Activated naive CD8-positive, alpha-beta T cell treated with anti-CD3 and anti-CD28 coated beads, Interleukin-2, amount 10 ng/mL, durations not matched to agents 7 days and 5 days (primary cell): ENCODE results near the gene PHLPP1. TPM values are rescaled to one million over a fixed set of nuclear protein-coding genes. Genes with fewer than 3 reads are reported as not detected.

Experiments used
- ATAC-seq: fragments of 150-1000 bp; cut with Tn5 transposase; one replicate; pipeline ENCODE4 v1.10.0; 2021; ENCODE audit warnings: low read depth, moderate library complexity
- POLR2A ChIA-PET: fragments of 350-600 bp; sonication (Branson Sonifier 250); formaldehyde crosslinking; loops from one replicate; lab custom pipeline; 2021; ENCODE audit warnings: antibody characterized with exemption; lab: Charles Lee
- DNase-seq: peaks from one replicate; pipeline ENCODE4 v3.0.0; 2021
- H3K27ac Mint-ChIP-seq: one replicate; pipeline ENCODE4 v1.8.0; 2022; ENCODE audit warnings: mild to moderate bottlenecking, mixed read lengths
- H3K27me3 Mint-ChIP-seq: one replicate; pipeline ENCODE4 v1.8.0; 2022; ENCODE audit warnings: mild to moderate bottlenecking, moderate library complexity, mixed read lengths
- H3K36me3 Mint-ChIP-seq: one replicate; pipeline ENCODE4 v1.8.0; 2021; ENCODE audit warnings: mild to moderate bottlenecking, mixed read lengths
- H3K4me1 Mint-ChIP-seq: one replicate; pipeline ENCODE4 v1.8.0; 2021; ENCODE audit warnings: mixed read lengths
- H3K4me3 Mint-ChIP-seq: one replicate; pipeline ENCODE4 v1.8.0; 2022; ENCODE audit warnings: mild to moderate bottlenecking, moderate library complexity, mixed read lengths
- H3K9me3 Mint-ChIP-seq: one replicate; pipeline ENCODE4 v1.8.0; 2021; ENCODE audit warnings: mixed read lengths
- total RNA-seq, 2 experiments: library from RNA; stranded (reverse); gene quantifications; one replicate each; pipeline ENCODE4 v1.2.3, GENCODE V29; 2021

The PHLPP1 gene
- total RNA-seq, 2 experiments from 2014 or later = 5.8 to 6.1 TPM

DNA sequence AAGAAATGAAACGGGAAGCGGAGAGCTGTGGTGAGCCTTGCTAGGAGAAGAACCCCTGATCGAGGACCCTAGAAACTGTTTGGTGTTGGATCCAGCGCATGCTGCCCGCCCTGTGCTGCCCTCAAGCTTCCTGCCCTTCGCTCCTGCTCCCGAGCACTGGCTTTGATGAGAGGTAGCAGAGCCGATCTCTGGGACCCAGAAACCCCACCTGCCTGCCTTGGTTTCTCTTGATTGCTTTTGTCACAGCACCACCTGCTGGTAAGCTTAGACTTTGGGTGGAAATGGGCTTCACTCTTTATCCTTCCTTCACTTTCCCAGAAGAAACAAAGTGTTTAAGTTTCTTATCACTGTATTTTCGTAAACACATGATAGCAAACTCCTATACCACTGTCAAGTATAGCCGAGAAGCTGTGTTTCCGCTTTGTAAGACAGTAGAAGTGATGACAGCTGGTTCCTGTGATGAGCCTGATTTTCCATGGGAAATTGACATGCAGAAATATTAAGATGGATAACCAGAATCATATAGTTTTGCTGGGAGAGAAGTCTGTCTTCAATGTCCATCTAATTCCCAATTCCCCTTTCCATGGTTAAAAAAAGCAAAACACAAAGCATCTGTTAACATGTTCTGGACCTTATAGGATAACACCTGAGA, 267.4 kb downstream of the PHLPP1 start:
- Mint-ChIP-seq H3K27ac (no peak overlapping the region), H3K4me3 (peak overlapping the region; percentile 45), H3K9me3 (no peaks in the 10 kb centered on the region), H3K36me3 (no peaks in the 10 kb centered on the region), H3K4me1 (no peaks in the 10 kb centered on the region), H3K27me3 (no peaks in the 10 kb centered on the region)
- DNase-seq (peak; percentile 43), ATAC-seq (peak; percentile 55)
- POLR2A ChIA-PET = interaction anchor here (1.1 kb wide), 1 partner anchor 268 kb away, joined by 3 read pairs; the partner anchor contains the start of gene PHLPP1

DNA sequence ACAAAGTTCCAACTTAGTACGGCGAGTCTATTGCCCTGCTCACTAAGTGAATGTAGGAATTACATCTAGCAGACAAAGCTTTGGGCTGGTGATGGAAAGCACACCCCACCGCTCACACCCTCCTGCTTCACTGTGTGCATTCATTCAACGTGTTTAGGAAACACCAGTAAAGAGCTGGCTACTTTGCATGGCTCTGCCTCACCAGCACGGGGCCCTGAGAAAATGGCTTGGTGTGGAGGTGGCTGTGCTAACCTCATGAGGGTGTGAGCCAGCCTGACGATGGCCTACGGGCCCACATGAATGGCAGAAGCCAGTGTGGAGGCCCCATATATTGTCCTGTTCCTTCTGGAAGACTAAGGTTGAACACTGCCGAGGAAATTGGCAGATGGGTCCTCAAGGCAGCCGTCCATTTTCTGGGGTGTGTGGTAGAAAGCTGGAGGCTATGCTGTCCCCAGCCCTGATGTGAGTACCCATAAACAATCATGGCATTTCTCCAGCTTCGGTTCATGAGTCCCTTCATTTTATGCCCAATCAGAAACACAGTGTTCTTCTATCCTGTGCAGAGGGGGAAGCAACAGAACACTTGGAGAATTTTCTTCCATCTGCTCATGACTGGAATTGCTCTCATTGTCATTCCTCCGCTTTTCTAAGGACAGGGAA, 269.4 kb downstream of the PHLPP1 start:
- H3K27ac Mint-ChIP-seq = no peak overlapping the region
- ATAC-seq (no peak), DNase-seq (no peak)
- peaks cover 5% of the 10 kb centered on the region for H3K27me3 Mint-ChIP-seq
- no peaks in the 10 kb centered on the region for H3K36me3 Mint-ChIP-seq
- H3K4me3 Mint-ChIP-seq = no peak overlapping the region
- no peaks in the 10 kb centered on the region for H3K9me3 Mint-ChIP-seq
- H3K4me1 Mint-ChIP-seq = peaks cover 3% of the 10 kb centered on the region
- POLR2A ChIA-PET = no interaction called here

DNA sequence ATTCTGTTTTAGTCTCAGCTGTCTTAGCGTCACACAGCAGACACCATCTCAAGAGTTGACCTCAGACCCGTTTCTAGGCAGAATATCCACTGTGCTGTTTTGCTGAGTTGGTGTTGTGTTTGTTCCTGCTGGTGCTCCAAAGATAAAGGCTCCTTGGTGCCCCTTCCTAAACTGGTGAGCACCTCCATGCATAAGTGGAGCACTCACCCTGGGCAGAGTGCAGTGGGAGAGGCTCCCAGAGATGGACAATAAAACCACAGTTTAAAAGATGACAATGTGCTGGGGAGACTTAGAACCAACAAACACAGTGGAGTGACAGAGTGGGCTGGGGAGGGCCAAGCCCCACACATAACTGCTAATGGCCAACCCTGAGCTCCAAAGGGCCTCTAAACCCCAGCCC, 271.1 kb downstream of the PHLPP1 start:
- peaks cover 3% of the 10 kb centered on the region for H3K4me1 Mint-ChIP-seq
- ATAC-seq = no peak
- H3K36me3 Mint-ChIP-seq = no peaks in the 10 kb centered on the region
- H3K4me3 Mint-ChIP-seq = no peak overlapping the region
- POLR2A ChIA-PET = no interaction called here
- DNase-seq = no peak
- H3K9me3 Mint-ChIP-seq = no peaks in the 10 kb centered on the region
- peaks cover 15% of the 10 kb centered on the region for H3K27me3 Mint-ChIP-seq
- H3K27ac Mint-ChIP-seq = no peak overlapping the region

DNA sequence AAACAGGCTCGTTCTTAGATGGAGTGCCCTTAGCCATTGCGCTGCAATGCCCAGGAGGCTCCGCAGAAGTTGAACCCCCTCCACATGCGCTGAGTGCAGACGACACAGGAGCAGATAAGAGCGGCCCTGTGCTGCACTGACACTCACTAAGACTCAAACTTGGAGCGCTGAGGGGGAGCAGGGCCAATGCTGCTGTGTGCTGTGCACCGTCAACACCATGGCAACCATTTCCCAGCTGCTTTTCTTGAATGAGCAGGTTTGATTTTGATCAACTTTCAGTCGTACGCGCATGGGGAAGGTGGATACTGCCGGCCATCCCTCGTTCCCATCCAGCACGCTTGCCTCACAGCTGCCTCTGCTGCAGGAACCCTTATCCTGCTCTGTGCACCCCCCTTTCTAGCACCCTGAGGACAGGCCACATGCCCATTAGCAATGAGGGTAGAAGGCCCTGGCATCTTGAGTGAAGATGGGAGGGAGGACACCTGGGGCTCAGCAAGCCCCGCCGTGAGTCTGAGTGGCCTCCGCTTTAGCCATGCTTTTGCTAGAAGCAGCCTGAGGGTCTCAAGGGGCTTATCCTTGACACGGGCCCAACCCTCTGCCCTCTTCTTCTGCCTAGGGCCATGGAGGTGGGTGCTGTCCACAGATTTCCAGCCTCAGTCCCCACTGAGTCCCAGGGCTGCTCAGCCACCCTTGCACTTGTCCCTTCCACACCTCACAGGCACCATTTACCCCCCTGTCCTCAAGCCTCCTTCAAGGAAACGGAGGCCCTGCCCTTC, 271.9 kb downstream of the PHLPP1 start:
- Mint-ChIP-seq H3K27me3 (peaks cover 15% of the 10 kb centered on the region), H3K36me3 (no peaks in the 10 kb centered on the region), H3K4me3 (no peak overlapping the region), H3K9me3 (no peaks in the 10 kb centered on the region), H3K27ac (no peak overlapping the region), H3K4me1 (peaks cover 3% of the 10 kb centered on the region)
- DNase-seq = no peak
- ATAC-seq = no peak
- POLR2A ChIA-PET = no interaction called here

DNA sequence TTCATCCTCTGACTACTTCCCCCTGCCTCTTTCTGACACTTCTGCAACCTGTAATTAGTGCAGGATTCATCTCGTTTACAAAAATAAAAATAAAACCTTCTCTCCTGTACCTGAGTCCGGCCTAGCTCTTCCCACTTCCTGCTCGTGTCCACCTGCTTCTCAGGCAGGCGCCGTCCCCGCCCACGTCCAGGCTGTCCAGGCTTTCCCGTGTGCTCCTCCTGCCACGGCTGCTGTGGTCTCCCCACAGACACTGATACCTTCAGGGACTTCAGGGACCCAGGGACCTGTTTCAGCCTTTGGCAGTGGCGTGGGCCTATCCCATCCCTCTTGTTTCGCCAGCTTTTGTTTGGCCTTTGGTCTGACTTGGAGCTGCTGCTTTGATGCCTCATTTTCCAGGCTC, 272.5 kb downstream of the PHLPP1 start:
- no peak overlapping the region for H3K4me3 Mint-ChIP-seq
- ATAC-seq = no peak
- no peak overlapping the region for H3K27ac Mint-ChIP-seq
- DNase-seq = no peak
- H3K27me3 Mint-ChIP-seq = peaks cover 15% of the 10 kb centered on the region
- H3K4me1 Mint-ChIP-seq = peaks cover 3% of the 10 kb centered on the region
- no peaks in the 10 kb centered on the region for H3K9me3 Mint-ChIP-seq
- H3K36me3 Mint-ChIP-seq = no peaks in the 10 kb centered on the region
- POLR2A ChIA-PET = no interaction called here

GRCh38 chr18:62988471-62988870, 273.1 kb downstream of the PHLPP1 start:
- Mint-ChIP-seq H3K36me3 (no peaks in the 10 kb centered on the region), H3K27ac (no peak overlapping the region), H3K4me3 (no peak overlapping the region), H3K9me3 (no peaks in the 10 kb centered on the region), H3K27me3 (peaks cover 15% of the 10 kb centered on the region), H3K4me1 (peaks cover 3% of the 10 kb centered on the region)
- no peak for ATAC-seq
- no peak for DNase-seq
- POLR2A ChIA-PET = no interaction called here

- H3K36me3 Mint-ChIP-seq = no peaks in the 10 kb centered on the region
- H3K9me3 Mint-ChIP-seq = no peaks in the 10 kb centered on the region
- H3K27me3 Mint-ChIP-seq = peaks cover 20% of the 10 kb centered on the region
- H3K4me3 Mint-ChIP-seq = no peak overlapping the region
- no peak overlapping the region for H3K27ac Mint-ChIP-seq
- ATAC-seq (no peak), DNase-seq (no peak)
- POLR2A ChIA-PET = no interaction called here
- H3K4me1 Mint-ChIP-seq = peaks cover 3% of the 10 kb centered on the region
These were observed 273.9 kb downstream of the PHLPP1 start for GRCh38 chr18:62989195-62989594.

DNA sequence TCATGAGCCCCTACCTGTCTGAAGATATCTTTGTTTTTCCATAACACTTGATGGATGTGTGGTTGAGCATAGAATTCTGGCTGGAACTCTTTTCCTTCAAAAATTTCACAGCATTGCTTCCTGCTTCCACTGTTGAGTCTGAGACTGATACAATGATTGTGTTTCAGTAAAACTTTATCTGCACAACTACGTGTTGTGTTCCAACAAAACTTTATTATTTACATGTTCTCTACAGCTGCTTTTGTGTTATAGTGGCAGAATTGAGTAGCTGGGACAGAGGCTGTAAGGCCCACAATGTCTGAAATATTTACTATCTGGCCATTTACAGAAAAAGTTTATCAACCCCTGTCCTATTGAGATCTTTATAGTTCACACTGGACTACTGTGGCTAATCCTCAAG, 275.3 kb downstream of the PHLPP1 start:
- no peaks in the 10 kb centered on the region for H3K9me3 Mint-ChIP-seq
- H3K36me3 Mint-ChIP-seq = no peaks in the 10 kb centered on the region
- ATAC-seq = no peak
- H3K27ac Mint-ChIP-seq = no peak overlapping the region
- H3K4me3 Mint-ChIP-seq = no peak overlapping the region
- POLR2A ChIA-PET = no interaction called here
- peaks cover 26% of the 10 kb centered on the region for H3K27me3 Mint-ChIP-seq
- peaks cover 3% of the 10 kb centered on the region for H3K4me1 Mint-ChIP-seq
- no peak for DNase-seq

GRCh38 chr18:62991389-62991788, 276.0 kb downstream of the PHLPP1 start:
- no peak for ATAC-seq
- Mint-ChIP-seq H3K27ac (no peak overlapping the region), H3K4me1 (peaks cover 3% of the 10 kb centered on the region), H3K27me3 (peaks cover 30% of the 10 kb centered on the region), H3K9me3 (no peaks in the 10 kb centered on the region), H3K4me3 (no peak overlapping the region), H3K36me3 (no peaks in the 10 kb centered on the region)
- POLR2A ChIA-PET = no interaction called here
- no peak for DNase-seq

DNA sequence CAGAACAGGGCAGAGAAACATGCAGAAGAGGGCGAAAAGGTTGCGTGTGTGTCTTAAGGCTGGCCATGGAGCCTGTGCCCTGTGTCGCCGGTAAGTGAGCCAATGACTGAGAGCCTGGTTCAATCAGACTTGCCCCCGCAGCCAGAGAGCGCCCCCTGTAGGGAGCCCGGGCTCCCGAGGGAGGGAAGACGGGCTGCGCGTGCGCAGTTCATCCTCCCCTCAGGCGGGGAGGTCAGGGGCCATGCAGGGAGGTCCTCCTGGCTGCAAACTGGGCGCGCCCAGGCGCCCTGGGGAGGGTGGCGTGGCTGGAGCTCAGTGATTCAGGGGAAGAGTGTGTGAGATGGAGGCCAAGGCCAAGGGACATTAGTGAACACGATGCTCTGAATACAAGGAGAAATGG, 276.6 kb downstream of the PHLPP1 start:
- Mint-ChIP-seq H3K4me1 (peaks cover 3% of the 10 kb centered on the region), H3K36me3 (no peaks in the 10 kb centered on the region), H3K27ac (no peak overlapping the region), H3K9me3 (no peaks in the 10 kb centered on the region), H3K4me3 (no peak overlapping the region), H3K27me3 (peaks cover 30% of the 10 kb centered on the region)
- ATAC-seq (no peak), DNase-seq (no peak)
- POLR2A ChIA-PET = no interaction called here

- POLR2A ChIA-PET = no interaction called here
- H3K9me3 Mint-ChIP-seq = no peaks in the 10 kb centered on the region
- ATAC-seq (no peak), DNase-seq (no peak)
- no peaks in the 10 kb centered on the region for H3K36me3 Mint-ChIP-seq
- no peak overlapping the region for H3K4me3 Mint-ChIP-seq
- H3K27ac Mint-ChIP-seq = no peak overlapping the region
- peaks cover 3% of the 10 kb centered on the region for H3K4me1 Mint-ChIP-seq
- H3K27me3 Mint-ChIP-seq = peaks cover 30% of the 10 kb centered on the region
These were observed 277.6 kb downstream of the PHLPP1 start for GRCh38 chr18:62992877-62993365.

DNA sequence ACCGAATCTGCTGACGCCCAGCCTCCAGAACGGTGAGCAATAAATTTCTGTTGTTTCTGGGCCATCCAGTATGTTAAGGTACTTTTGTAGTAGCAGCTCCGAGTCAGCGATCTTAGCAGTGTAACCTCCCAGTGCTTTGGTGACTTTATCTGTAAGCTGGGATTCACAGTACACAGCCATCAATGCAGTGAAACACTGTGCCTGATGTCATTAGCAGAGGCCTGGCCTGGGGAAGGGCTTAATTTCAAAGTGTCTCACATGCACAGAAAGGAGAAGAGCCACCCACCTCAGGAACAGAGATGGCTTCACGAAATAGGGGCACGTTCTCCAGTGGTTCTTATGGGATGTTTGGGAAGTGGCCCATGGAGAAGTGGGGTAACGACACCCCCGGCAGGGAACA, 281.2 kb downstream of the PHLPP1 start:
- POLR2A ChIA-PET = no interaction called here
- H3K27me3 Mint-ChIP-seq = peaks cover 19% of the 10 kb centered on the region
- no peak overlapping the region for H3K4me3 Mint-ChIP-seq
- no peak for DNase-seq
- no peak overlapping the region for H3K27ac Mint-ChIP-seq
- H3K36me3 Mint-ChIP-seq = no peaks in the 10 kb centered on the region
- no peaks in the 10 kb centered on the region for H3K4me1 Mint-ChIP-seq
- no peaks in the 10 kb centered on the region for H3K9me3 Mint-ChIP-seq
- no peak for ATAC-seq

DNA sequence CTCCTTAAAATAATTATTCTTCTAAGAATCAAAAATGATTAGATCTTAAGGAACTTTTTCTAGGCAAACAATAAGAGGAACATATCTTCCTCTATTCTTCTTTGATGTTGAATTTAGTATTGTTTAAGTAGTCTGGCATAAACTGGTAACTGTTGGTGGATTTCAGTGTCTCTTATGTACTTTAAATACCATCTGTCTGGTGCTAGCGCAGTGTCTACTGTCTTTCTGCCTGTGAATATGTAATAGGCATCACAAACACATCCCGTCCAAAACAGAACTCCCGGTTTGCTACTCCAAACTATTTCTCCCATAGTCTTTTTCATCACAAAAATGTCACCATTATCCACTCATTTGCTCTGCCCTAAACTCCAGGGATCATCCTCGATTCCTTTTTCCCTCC, 281.7 kb downstream of the PHLPP1 start:
- Mint-ChIP-seq H3K4me1 (no peaks in the 10 kb centered on the region), H3K4me3 (no peak overlapping the region), H3K27ac (no peak overlapping the region), H3K27me3 (peaks cover 19% of the 10 kb centered on the region), H3K36me3 (no peaks in the 10 kb centered on the region), H3K9me3 (no peaks in the 10 kb centered on the region)
- ATAC-seq (no peak), DNase-seq (no peak)
- POLR2A ChIA-PET = no interaction called here
